ENCODE results near the gene LHFPL3. TPM values are rescaled to one million over a fixed set of nuclear protein-coding genes. Genes with fewer than 3 reads are reported as not detected.

The LHFPL3 gene
- total and polyA plus RNA-seq, 2 donors (not counting 3 experiments of a cell fraction or from before 2014, with no cell fraction given): not detected

- no peak overlapping the region for H3K27ac ChIP-seq (ENCODE audit: insufficient read depth, low read depth, low read length)
- no peak overlapping the region for H3K4me2 ChIP-seq (ENCODE audit: insufficient read depth, low read length)
- no peaks in the 10 kb centered on the region for H3K9me3 ChIP-seq (replicated peaks; ENCODE audit: control insufficient read depth, insufficient read depth, low read length)
- H3K36me3 ChIP-seq (ENCODE audit: control insufficient read depth in 2 of 2, extremely low read depth in 1 of 2, insufficient read depth in 2 of 2, low read length in 2 of 2): no peaks in the 10 kb centered on the region
- TF ChIP-seq GATA2 (IDR thresholded peaks at IDR 0.05; ENCODE audit: insufficient read depth, insufficient read length, low read depth, low read length) (no peak), MAX (IDR thresholded peaks at IDR 0.05; ENCODE audit: insufficient read depth, insufficient read length) (no peak), EZH2 (IDR thresholded peaks at IDR 0.05; ENCODE audit: borderline replicate concordance, low read depth, low read length, severe bottlenecking) (no peak), POLR2A (IDR thresholded peaks at IDR 0.05; ENCODE audit: low read depth, low read length) (no peak), CTCF (IDR thresholded peaks at IDR 0.05; ENCODE audit: extremely low read depth in 1 of 2, insufficient read depth in 1 of 2, low read depth in 1 of 2, low read length in 2 of 2) (no peak), JUN (IDR thresholded peaks at IDR 0.05; ENCODE audit: borderline replicate concordance, insufficient read depth, insufficient read length, low read depth) (no peak), FOS (IDR thresholded peaks at IDR 0.05; ENCODE audit: borderline replicate concordance, insufficient read depth, low read length) (no peak), POLR2AphosphoS5 (IDR thresholded peaks at IDR 0.05; ENCODE audit: insufficient read depth, low read depth, low read length) (no peak)
- POLR2A ChIA-PET: no interaction called here
- H3K9me1 ChIP-seq (replicated peaks; ENCODE audit: control insufficient read depth, extremely low read depth, insufficient read depth, low read length): no peaks in the 10 kb centered on the region
- H3K79me2 ChIP-seq (ENCODE audit: control insufficient read depth, insufficient read depth, low read length): no peaks in the 10 kb centered on the region
- intact Hi-C loops (cut with micrococcal nuclease): no loop called here
- H2AFZ ChIP-seq (ENCODE audit: low read depth, low read length): no peak overlapping the region
- CTCF ChIA-PET: interaction anchor here (1.2 to 1.4 kb wide), 2 partner anchors 13 to 34 kb away, joined by 3 read pairs; no protein-coding TSS in a partner anchor
- no peaks in the 10 kb centered on the region for H3K4me1 ChIP-seq (ENCODE audit: control insufficient read depth, extremely low read depth, insufficient read depth, low read length)
- peaks cover 0 to 3% of the 10 kb centered on the region in 2 experiments for H3K27me3 ChIP-seq (ENCODE audit: control insufficient read depth in 2 of 2, insufficient read depth in 2 of 2, low read length in 2 of 2)
- no peak overlapping the region for H3K9ac ChIP-seq (replicated peaks; ENCODE audit: extremely low read depth, insufficient read depth, low read length)
- no peak for DNase-seq (ENCODE audit: low read depth, low spot score)
- H4K20me1 ChIP-seq (replicated peaks; ENCODE audit: control insufficient read depth, extremely low read depth, insufficient read depth, low read length): no peaks in the 10 kb centered on the region
- dilution Hi-C loops (cut with MboI; ENCODE audit: extremely low pct_ligation_motif_present, low sequenced_read_pairs): no loop called here
- H3K4me3 ChIP-seq (replicated peaks in 1 of 3; ENCODE audit: insufficient read depth in 1 of 3, low read depth in 1 of 3, low read length in 3 of 3): no peak overlapping the region
- FAIRE-seq: no peak
- BruUV-seq (replicated peaks): no TSS peak
Observed at GRCh38 chr7:104823177-104823576, 494.8 kb downstream of the LHFPL3 start.

Measured in endothelial cell of umbilical vein (primary cell).